ENCODE data around the gene PRDM16.

Gene PRDM16

GRCh38 chr1:3183813-3184212 is 114.8 kb downstream of the PRDM16 start:
- H3K4me3 ChIP-seq (replicated peaks; ENCODE audit: low read depth, low read length), result no peak overlapping the region
- no peak for TF ChIP-seq CTCF (IDR thresholded peaks at IDR 0.05; ENCODE audit: insufficient read depth, low read length, poor library complexity, severe bottlenecking)
- no peak for DNase-seq (ENCODE audit: extremely low read depth, insufficient read length)
- H3K27me3 ChIP-seq (replicated peaks; ENCODE audit: control insufficient read depth, insufficient read depth, low read length), result no peaks in the 10 kb centered on the region
- H3K36me3 ChIP-seq (ENCODE audit: control insufficient read depth, insufficient read depth, low read length), result no peaks in the 10 kb centered on the region

GRCh38 chr1:3184666-3185065 is 115.7 kb downstream of the PRDM16 start:
- Histone ChIP-seq H3K36me3 (ENCODE audit: control insufficient read depth, insufficient read depth, low read length) (no peaks in the 10 kb centered on the region), H3K4me3 (replicated peaks; ENCODE audit: low read depth, low read length) (no peak overlapping the region), H3K27me3 (replicated peaks; ENCODE audit: control insufficient read depth, insufficient read depth, low read length) (no peaks in the 10 kb centered on the region)
- no peak for DNase-seq (ENCODE audit: extremely low read depth, insufficient read length)
- TF ChIP-seq CTCF (IDR thresholded peaks at IDR 0.05; ENCODE audit: insufficient read depth, low read length, poor library complexity, severe bottlenecking), result no peak

GRCh38 chr1:3185896-3186525 is 117.0 kb downstream of the PRDM16 start:
- Histone ChIP-seq H3K4me3 (replicated peaks; ENCODE audit: low read depth, low read length) (no peak overlapping the region), H3K27me3 (replicated peaks; ENCODE audit: control insufficient read depth, insufficient read depth, low read length) (no peaks in the 10 kb centered on the region), H3K36me3 (ENCODE audit: control insufficient read depth, insufficient read depth, low read length) (no peaks in the 10 kb centered on the region)
- no peak for DNase-seq (ENCODE audit: extremely low read depth, insufficient read length)
- no peak for TF ChIP-seq CTCF (IDR thresholded peaks at IDR 0.05; ENCODE audit: insufficient read depth, low read length, poor library complexity, severe bottlenecking)

- Histone ChIP-seq H3K4me3 (replicated peaks; ENCODE audit: low read depth, low read length) (no peak overlapping the region), H3K36me3 (ENCODE audit: control insufficient read depth, insufficient read depth, low read length) (no peaks in the 10 kb centered on the region), H3K27me3 (replicated peaks; ENCODE audit: control insufficient read depth, insufficient read depth, low read length) (no peaks in the 10 kb centered on the region)
- TF ChIP-seq CTCF (IDR thresholded peaks at IDR 0.05; ENCODE audit: insufficient read depth, low read length, poor library complexity, severe bottlenecking), result no peak
- DNase-seq (ENCODE audit: extremely low read depth, insufficient read length), result no peak
Observed at GRCh38 chr1:3186526-3186921, 117.5 kb downstream of the PRDM16 start.

GRCh38 chr1:3187415-3188149 is 118.6 kb downstream of the PRDM16 start:
- TF ChIP-seq CTCF (IDR thresholded peaks at IDR 0.05; ENCODE audit: insufficient read depth, low read length, poor library complexity, severe bottlenecking), result no peak
- no peaks in the 10 kb centered on the region for H3K27me3 ChIP-seq (replicated peaks; ENCODE audit: control insufficient read depth, insufficient read depth, low read length)
- DNase-seq (ENCODE audit: extremely low read depth, insufficient read length), result no peak

More at GRCh38 chr1:3187415-3188149, 118.6 kb downstream of the PRDM16 start:
- Histone ChIP-seq H3K36me3 (ENCODE audit: control insufficient read depth, insufficient read depth, low read length) (no peaks in the 10 kb centered on the region), H3K4me3 (replicated peaks; ENCODE audit: low read depth, low read length) (no peak overlapping the region)

Data from GM06990 (cell line).